ENCODE measurements around the gene FUCA2. TPM values are rescaled to one million over a fixed set of nuclear protein-coding genes. Genes with fewer than 3 reads are reported as not detected.

Gene FUCA2, protein sequence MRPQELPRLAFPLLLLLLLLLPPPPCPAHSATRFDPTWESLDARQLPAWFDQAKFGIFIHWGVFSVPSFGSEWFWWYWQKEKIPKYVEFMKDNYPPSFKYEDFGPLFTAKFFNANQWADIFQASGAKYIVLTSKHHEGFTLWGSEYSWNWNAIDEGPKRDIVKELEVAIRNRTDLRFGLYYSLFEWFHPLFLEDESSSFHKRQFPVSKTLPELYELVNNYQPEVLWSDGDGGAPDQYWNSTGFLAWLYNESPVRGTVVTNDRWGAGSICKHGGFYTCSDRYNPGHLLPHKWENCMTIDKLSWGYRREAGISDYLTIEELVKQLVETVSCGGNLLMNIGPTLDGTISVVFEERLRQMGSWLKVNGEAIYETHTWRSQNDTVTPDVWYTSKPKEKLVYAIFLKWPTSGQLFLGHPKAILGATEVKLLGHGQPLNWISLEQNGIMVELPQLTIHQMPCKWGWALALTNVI
- 10 to 100 TPM; 12.1 to 13.4 TPM for total RNA-seq

GRCh38 chr6:143510991-143511891 lies at the start of gene FUCA2:
FUCA2 (minus strand) TSS chr6:143511720; CDS start chr6:143511634, 86 bp downstream.
- Mint-ChIP-seq H3K4me3 (peak within 1 kb of the TSS; percentile 93), H3K4me1 (peaks cover 21% of the 10 kb centered on the region), H3K9me3 (no peaks in the 10 kb centered on the region), H3K27me3 (peaks cover 2% of the 10 kb centered on the region), H3K27ac (peak within 1 kb of the TSS; percentile 97), H3K36me3 (peaks cover 13% of the 10 kb centered on the region)
- ATAC-seq (ENCODE audit: low read depth) (peak; percentile 78), DNase-seq (peak; percentile 71)
- POLR2A ChIA-PET: interaction anchor here (0.6 to 2.0 kb wide), 4 partner anchors 19 to 332 kb away, joined by 4 to 17 read pairs (median 4); partner anchors contain the start of genes ADAT2, LTV1 and PEX3

- Mint-ChIP-seq H3K27me3 (no peaks in the 10 kb centered on the region), H3K4me1 (peaks cover 4% of the 10 kb centered on the region), H3K27ac (no peak overlapping the region), H3K9me3 (no peaks in the 10 kb centered on the region), H3K4me3 (no peak overlapping the region), H3K36me3 (peaks cover 4% of the 10 kb centered on the region)
- POLR2A ChIA-PET: no interaction called here
- no peak for ATAC-seq (ENCODE audit: low read depth)
- DNase-seq: no peak
These were observed 49.7 kb upstream of the FUCA2 start for GRCh38 chr6:143561105-143561704.

DNA sequence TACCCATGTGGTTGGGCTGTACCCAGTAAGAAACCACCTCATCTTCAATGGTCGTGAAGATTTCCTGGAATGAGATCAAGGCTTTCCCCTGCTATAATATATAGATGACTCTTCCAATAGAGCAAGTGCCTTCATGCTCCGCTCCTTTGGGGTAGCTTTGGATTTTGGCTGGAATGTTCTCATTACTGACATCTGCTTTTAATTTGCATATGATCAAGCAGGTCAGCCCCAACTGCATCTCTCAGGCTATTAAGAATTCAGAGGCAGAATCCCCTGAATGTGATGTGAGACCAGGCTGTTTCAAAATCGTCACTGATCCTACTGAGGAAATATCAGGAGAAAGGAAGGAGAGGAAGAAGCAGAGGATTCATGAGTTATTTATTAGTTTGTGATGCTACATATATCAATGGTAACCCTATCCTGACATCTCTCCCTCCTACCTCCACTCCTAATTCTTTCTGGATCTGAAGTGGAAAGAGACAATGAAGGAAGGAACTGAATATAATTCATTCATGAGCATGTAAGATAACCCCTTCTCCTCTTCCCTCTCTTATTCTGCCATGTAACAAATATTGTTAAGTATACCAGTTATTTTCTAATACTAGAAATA lies 47.6 kb upstream of the FUCA2 start:
- Mint-ChIP-seq H3K4me3 (no peak overlapping the region), H3K36me3 (peaks cover 5% of the 10 kb centered on the region), H3K27ac (no peak overlapping the region), H3K4me1 (peaks cover 16% of the 10 kb centered on the region), H3K9me3 (no peaks in the 10 kb centered on the region), H3K27me3 (no peaks in the 10 kb centered on the region)
- ATAC-seq (ENCODE audit: low read depth) (no peak), DNase-seq (no peak)
- POLR2A ChIA-PET: interaction anchor here (1.0 kb wide), 1 partner anchor 450 kb away, joined by 3 read pairs; no protein-coding TSS in a partner anchor

GRCh38 chr6:143556529-143556928 lies 45.0 kb upstream of the FUCA2 start:
- DNase-seq (no peak), ATAC-seq (ENCODE audit: low read depth) (no peak)
- H3K27me3 Mint-ChIP-seq: no peaks in the 10 kb centered on the region
- H3K36me3 Mint-ChIP-seq: peaks cover 5% of the 10 kb centered on the region
- POLR2A ChIA-PET: no interaction called here
- peaks cover 19% of the 10 kb centered on the region for H3K4me1 Mint-ChIP-seq
- H3K27ac Mint-ChIP-seq: no peak overlapping the region
- no peaks in the 10 kb centered on the region for H3K9me3 Mint-ChIP-seq
- no peak overlapping the region for H3K4me3 Mint-ChIP-seq

DNA sequence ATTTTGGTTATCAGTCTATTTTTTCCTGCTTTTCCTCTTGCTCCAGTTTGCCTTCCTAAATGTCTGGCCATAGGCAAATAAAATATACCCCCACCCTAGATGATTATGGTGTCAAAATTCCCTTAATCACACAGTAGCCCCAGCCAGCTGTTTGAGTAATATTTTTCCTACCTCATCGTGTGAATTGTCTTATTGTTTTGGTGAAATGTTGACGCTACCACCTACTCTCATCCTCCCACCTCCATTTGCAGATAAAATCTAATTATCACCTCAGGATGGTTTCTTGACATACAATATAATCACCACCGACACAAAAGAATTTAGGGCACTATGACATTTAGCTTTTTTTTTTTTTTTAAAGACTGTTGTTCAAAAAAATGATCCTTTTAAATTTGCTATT lies 44.1 kb upstream of the FUCA2 start:
- Mint-ChIP-seq H3K27ac (no peak overlapping the region), H3K27me3 (no peaks in the 10 kb centered on the region), H3K4me3 (no peak overlapping the region), H3K36me3 (peaks cover 2% of the 10 kb centered on the region), H3K4me1 (peaks cover 17% of the 10 kb centered on the region), H3K9me3 (no peaks in the 10 kb centered on the region)
- DNase-seq (no peak), ATAC-seq (ENCODE audit: low read depth) (no peak)
- POLR2A ChIA-PET: no interaction called here

GRCh38 chr6:143555071-143555492 lies 43.6 kb upstream of the FUCA2 start:
- DNase-seq: no peak
- Mint-ChIP-seq H3K36me3 (peaks cover 2% of the 10 kb centered on the region), H3K27me3 (no peaks in the 10 kb centered on the region), H3K27ac (peak overlapping the region; percentile 10), H3K9me3 (no peaks in the 10 kb centered on the region), H3K4me1 (peaks cover 16% of the 10 kb centered on the region), H3K4me3 (peak overlapping the region; percentile 62)
- POLR2A ChIA-PET: interaction anchor here (0.9 kb wide), 1 partner anchor 485 kb away, joined by 3 read pairs; no protein-coding TSS in a partner anchor
- no peak for ATAC-seq (ENCODE audit: low read depth)

DNA sequence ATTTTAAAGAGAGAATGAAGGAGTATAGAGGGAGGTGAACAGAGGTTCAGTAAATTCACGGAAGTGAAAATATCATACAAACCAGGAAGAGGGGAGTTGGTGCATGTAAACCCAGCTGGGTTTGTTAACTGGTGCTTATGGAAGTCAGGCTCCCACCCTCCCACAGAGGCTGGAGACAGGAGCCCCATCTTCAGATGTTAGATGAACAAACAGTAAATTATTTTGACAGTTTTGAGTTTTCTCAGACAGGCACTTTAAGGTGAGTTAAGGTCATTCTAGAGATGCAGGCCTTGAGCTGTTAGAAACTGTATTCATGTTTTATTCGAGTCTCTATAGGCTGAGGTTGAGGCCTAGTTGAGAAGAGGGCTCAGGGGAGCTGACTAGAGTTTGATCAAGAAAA lies 41.8 kb upstream of the FUCA2 start:
- Mint-ChIP-seq H3K27ac (no peak overlapping the region), H3K4me1 (peaks cover 16% of the 10 kb centered on the region), H3K27me3 (no peaks in the 10 kb centered on the region), H3K36me3 (peaks cover 2% of the 10 kb centered on the region), H3K9me3 (no peaks in the 10 kb centered on the region), H3K4me3 (no peak overlapping the region)
- DNase-seq (no peak), ATAC-seq (ENCODE audit: low read depth) (no peak)
- POLR2A ChIA-PET: no interaction called here

DNA sequence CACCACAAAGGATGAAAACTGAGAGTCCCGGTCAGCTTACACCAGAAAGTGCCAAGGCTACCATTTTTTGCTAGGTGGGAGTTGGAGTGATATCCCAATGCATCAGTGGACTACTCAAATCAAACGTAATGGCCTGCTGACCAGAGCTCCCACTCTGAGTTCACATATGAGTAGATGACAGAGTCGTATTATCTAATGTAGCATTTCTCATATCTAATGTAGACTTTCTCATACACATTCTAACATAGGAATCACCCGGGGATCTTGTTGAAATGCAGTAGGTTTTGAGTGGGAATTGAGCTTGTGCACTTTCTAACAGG lies 38.4 kb upstream of the FUCA2 start:
- peaks cover 1% of the 10 kb centered on the region for H3K36me3 Mint-ChIP-seq
- H3K4me1 Mint-ChIP-seq: peaks cover 19% of the 10 kb centered on the region
- no peaks in the 10 kb centered on the region for H3K9me3 Mint-ChIP-seq
- H3K27me3 Mint-ChIP-seq: no peaks in the 10 kb centered on the region
- H3K4me3 Mint-ChIP-seq: no peak overlapping the region
- H3K27ac Mint-ChIP-seq: no peak overlapping the region
- ATAC-seq (ENCODE audit: low read depth) (no peak), DNase-seq (no peak)
- POLR2A ChIA-PET: no interaction called here

- H3K4me3 Mint-ChIP-seq: no peak overlapping the region
These were observed 37.9 kb upstream of the FUCA2 start for GRCh38 chr6:143549221-143549948.

GRCh38 chr6:143546599-143546998 lies 35.1 kb upstream of the FUCA2 start:
- peaks cover 1% of the 10 kb centered on the region for H3K36me3 Mint-ChIP-seq
- H3K4me3 Mint-ChIP-seq: no peak overlapping the region
- DNase-seq: no peak
- no peaks in the 10 kb centered on the region for H3K27me3 Mint-ChIP-seq
- POLR2A ChIA-PET: no interaction called here
- peaks cover 17% of the 10 kb centered on the region for H3K4me1 Mint-ChIP-seq
- ATAC-seq (ENCODE audit: low read depth): no peak
- H3K27ac Mint-ChIP-seq: no peak overlapping the region
- peaks cover 1% of the 10 kb centered on the region for H3K9me3 Mint-ChIP-seq

More at GRCh38 chr6:143549221-143549948, 37.9 kb upstream of the FUCA2 start:
- POLR2A ChIA-PET: no interaction called here
- no peak overlapping the region for H3K27ac Mint-ChIP-seq
- peaks cover 1% of the 10 kb centered on the region for H3K9me3 Mint-ChIP-seq
- no peak for DNase-seq
- H3K27me3 Mint-ChIP-seq: no peaks in the 10 kb centered on the region
- no peak for ATAC-seq (ENCODE audit: low read depth)
- peaks cover 1% of the 10 kb centered on the region for H3K36me3 Mint-ChIP-seq
- H3K4me1 Mint-ChIP-seq: peaks cover 17% of the 10 kb centered on the region

GRCh38 chr6:143545976-143546547 lies 34.5 kb upstream of the FUCA2 start:
- peaks cover 19% of the 10 kb centered on the region for H3K4me1 Mint-ChIP-seq
- POLR2A ChIA-PET: no interaction called here

DNA sequence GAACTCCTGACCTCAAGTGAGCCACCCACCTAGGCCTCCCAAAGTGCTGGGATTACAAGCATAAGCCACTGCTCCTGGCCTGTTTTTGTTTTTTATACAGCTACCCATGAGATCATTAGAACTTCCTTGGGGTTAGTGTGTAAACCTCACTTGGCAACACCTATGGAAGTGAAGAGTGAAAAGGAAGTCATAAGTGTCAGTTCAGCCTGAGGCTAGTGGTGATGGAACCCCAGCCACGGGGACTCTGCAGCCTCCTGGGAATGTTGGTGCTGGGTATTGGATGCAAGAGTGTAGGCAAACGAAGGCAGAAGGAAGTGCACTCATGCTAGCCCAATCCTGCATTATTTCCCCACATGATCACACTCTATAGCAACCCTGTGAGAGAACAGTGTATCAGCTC lies 33.6 kb upstream of the FUCA2 start:
- ATAC-seq (ENCODE audit: low read depth) (no peak), DNase-seq (no peak)
- no peaks in the 10 kb centered on the region for H3K27me3 Mint-ChIP-seq
- POLR2A ChIA-PET: no interaction called here
- H3K9me3 Mint-ChIP-seq: peaks cover 1% of the 10 kb centered on the region
- H3K36me3 Mint-ChIP-seq: peaks cover 1% of the 10 kb centered on the region
- H3K4me1 Mint-ChIP-seq: peaks cover 21% of the 10 kb centered on the region
- H3K27ac Mint-ChIP-seq: no peak overlapping the region
- H3K4me3 Mint-ChIP-seq: no peak overlapping the region

More at GRCh38 chr6:143545976-143546547, 34.5 kb upstream of the FUCA2 start:
- Mint-ChIP-seq H3K27ac (no peak overlapping the region), H3K27me3 (no peaks in the 10 kb centered on the region), H3K36me3 (peaks cover 1% of the 10 kb centered on the region), H3K9me3 (peaks cover 1% of the 10 kb centered on the region), H3K4me3 (no peak overlapping the region)
- ATAC-seq (ENCODE audit: low read depth) (peak; percentile 53), DNase-seq (no peak)
